HT-29 (cell line): ENCODE measurements around the gene PRKN. TPM values are rescaled to one million over a fixed set of nuclear protein-coding genes. Genes with fewer than 3 reads are reported as not detected.
A peak's percentile ranks its signal among the peaks of the same experiment; 100 is the strongest.
"Not testable (repeated sequence)": the region's sequence is repeated elsewhere in the genome, so short reads cannot be mapped to it uniquely, and the experiment has no call there.

Source experiments
- DNase-seq: peaks from one replicate; pipeline ENCODE4 v3.0.0-alpha.2; 2015; ENCODE audit warnings: low spot score
- total RNA-seq: library from RNA; depleted of rRNA; stranded (reverse); fragments of >200 nt; shearing (Covaris generic); gene quantifications from 2 replicates; pipeline ENCODE4 v1.2.3, GENCODE V29; 2014

PRKN gene
- total RNA-seq, 1 experiment from 2014 or later, result 3.4 TPM

GRCh38 chr6:161360520-161360919, 1367.0 kb downstream of the PRKN start:
- no peak for DNase-seq

DNA sequence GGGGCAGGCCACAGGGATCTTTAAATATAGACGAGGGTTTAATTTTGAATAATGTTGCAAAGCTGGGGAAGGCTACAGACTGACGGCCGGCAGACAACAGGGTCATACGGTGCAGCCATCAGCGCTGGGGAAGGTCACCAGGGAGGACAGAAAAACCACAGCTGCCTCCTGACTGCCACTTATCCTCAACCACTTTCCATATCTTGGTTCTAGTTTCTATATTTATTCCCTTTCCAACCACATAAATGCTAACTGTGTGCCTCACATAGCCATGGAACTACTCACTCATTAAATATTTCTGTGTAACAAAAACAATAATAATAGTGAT, 1368.0 kb downstream of the PRKN start:
- DNase-seq, result no peak

GRCh38 chr6:161356167-161356854, 1371.3 kb downstream of the PRKN start:
- no peak for DNase-seq

DNA sequence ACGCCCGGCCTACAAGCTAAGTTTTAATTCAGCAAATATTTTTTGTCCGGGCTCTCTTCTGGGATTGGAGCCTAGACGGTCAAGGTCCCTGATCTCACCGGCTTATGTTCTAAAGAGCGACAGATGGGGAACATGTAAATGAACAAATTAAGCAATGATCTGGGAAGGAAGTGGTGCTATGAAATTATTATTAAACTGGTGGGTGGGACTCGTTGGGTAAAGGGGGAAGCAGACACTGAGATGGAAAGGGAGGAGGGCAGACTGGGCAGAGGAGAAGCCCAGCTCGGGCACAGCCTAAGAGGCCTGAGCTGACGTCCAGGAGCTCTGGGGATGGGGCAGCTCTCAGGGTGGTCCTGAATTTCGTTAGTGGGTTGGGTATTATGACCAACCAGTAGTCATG, 1371.9 kb downstream of the PRKN start:
- no peak for DNase-seq

DNA sequence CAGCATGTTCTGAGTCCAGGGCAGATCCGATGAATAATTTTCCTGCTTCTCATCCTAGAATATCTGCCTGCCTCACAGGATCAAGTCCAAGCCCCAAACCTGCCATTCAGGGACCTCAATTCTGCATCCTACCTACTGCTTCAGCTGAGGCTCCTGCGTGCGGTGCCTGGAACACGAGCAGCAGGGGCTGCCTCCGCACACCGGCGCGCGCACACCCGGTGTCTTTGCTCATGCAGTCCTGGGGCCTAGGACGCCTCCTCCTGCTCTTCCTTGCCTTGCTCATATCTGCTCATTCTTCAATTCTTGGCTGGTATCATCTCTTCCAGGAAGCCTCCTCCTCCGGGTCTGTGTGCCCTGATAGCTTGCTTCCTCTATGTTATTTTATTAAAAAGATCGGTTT, 1372.6 kb downstream of the PRKN start:
- no peak for DNase-seq

- no peak for DNase-seq
Observed at GRCh38 chr6:161354276-161354840, 1373.2 kb downstream of the PRKN start.

DNA sequence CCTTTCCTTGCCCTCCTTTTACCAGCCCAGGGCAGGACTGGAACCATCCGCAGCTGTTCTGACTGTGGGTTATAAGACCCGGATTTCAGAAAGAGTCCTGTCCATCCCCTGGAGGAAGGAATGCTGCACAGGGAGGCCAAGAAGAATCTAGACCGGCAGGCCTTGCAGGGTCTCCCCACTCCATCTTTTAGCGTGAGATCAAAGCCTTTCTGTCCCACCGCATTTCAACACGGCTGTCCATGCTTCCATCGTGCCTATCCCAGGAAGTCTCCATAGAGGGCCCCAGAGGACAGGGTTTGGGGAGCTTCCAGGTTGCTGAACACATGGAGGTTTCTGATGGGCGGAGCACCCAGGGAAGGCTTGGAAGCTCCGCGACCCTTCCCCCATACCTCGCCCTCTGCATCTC, 1374.4 kb downstream of the PRKN start:
- DNase-seq, result peak; percentile 68

GRCh38 chr6:161351858-161352257, 1375.7 kb downstream of the PRKN start:
- DNase-seq, result no peak

- DNase-seq, result no peak
Observed at GRCh38 chr6:161349886-161350285, 1377.7 kb downstream of the PRKN start.

DNA sequence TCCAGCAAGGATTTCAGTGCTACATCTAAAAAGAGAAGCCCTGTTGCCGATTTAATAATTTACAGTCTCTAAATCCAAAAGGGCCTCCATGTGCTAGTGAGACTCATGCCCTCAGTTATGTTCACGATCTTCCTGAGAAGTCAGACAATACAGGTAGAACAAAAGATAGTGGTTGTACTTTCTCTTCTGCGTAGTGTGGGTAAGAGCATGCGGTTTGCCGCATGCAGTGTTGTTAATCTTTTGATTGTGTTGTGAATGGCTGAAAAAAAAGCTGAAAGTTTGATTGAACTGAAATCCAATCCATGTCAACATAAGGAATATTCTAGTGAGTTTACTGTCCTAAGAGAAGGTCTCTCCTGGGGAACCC, 1379.0 kb downstream of the PRKN start:
- no peak for DNase-seq

DNA sequence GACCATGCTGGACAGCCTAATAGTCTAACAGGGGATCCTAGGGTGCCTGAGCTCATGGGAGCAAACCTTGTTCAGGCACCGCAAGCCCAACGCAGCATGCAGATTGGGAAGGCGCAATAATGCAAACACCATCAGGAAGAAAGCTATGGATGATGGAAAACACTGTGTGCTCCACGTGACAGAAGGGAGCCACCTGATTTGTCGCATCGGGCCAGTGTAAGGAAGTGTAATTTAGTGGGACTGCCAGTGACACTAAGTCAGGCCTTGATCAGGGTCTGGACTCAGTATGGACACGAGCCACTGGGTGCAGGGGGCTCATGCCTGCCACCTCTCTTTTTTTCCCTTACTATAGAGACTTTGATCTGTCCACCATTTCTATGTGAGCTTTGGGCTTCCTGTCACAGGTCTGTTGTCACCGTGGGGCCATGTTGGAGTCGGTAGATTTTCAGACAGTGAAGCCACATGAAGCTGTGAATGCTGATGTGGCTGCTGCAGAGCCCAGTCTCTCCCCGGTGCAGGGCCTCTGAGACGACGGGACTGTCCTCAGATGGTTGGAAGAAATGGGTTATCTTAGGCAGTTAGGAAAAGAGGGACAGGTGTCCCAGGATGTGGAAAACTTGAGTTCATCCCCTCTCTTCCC, 1379.5 kb downstream of the PRKN start:
- no peak for DNase-seq

DNA sequence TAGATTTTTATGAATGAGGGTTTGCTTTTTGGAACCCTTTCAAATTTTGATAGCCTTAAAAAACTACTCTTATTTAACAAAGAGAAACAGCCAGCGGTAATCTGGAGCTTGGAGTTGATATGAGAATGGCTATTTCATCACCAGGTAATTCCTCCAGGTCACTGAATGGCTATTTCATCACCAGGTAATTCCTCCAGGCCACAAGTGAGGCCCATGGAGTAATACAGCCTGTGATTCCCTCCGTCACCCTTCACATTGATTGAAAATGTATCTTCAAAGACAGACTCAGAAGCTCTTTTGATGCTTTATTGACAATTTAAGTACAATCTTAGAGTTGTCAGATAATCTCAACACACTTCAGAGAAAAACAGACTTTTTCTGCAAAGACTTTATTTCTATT, 1380.4 kb downstream of the PRKN start:
- no peak for DNase-seq

DNA sequence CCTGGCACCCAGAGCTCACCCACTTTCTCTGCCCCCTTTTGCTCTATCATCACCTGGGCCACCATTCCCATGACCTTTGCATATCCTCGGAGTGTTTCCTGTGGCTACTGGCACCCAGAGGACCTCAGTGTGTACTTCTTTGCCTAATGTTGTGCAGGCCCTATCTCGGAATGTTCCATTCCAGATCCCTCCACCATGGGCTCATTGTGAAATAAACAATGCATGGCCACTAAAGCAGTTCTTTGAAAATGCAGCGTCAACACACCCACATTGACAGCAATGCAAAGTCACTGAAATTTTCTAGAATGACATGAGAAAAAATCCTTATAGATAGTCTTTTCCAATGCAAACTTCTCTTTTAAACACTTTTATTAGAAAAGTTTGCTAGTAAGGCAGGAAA, 1380.8 kb downstream of the PRKN start:
- DNase-seq, result no peak

- DNase-seq, result no peak
Observed at GRCh38 chr6:161344626-161345025, 1382.9 kb downstream of the PRKN start.

GRCh38 chr6:161342039-161342438, 1385.5 kb downstream of the PRKN start:
- DNase-seq, result peak; percentile 12

DNA sequence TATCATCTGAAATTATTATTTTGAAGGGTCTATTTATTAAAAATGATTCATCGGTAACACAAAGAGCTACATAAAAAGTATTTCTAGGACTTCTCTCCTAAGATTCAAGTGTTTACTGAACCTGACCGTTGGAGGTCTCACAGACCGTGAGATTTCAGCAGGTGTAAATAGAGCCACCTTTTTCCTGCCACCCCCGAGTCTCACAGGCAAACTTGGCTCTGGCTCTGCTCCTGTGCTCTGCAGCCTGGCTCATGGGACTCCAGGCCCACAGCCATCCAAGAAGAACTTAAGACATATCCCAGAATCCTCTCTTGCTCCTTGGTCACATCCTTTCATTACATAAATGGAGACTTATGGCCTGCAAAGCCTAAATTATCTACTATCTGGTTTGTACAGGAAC, 1385.9 kb downstream of the PRKN start:
- DNase-seq, result no peak

DNA sequence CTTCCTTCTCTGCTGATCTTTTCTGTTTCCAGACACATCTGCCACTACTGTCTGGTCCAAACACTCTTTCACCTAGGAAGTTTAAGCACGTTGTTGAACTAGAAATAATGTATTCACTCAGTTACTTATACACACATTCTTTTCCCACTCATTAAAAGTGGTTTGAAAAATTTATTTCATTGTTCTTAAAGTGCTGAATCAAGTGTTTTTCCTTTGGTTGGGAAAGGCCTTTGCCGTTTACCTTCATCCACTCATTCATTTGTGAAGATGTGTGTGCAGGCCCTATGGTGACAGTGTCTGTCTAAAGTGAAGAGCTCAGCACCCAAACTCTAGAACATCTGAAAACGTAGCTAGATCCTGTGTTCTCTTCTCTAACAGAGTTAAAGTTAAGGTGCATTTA, 1389.6 kb downstream of the PRKN start:
- no peak for DNase-seq

- no peak for DNase-seq
Observed at GRCh38 chr6:161336479-161336878, 1391.1 kb downstream of the PRKN start.

DNA sequence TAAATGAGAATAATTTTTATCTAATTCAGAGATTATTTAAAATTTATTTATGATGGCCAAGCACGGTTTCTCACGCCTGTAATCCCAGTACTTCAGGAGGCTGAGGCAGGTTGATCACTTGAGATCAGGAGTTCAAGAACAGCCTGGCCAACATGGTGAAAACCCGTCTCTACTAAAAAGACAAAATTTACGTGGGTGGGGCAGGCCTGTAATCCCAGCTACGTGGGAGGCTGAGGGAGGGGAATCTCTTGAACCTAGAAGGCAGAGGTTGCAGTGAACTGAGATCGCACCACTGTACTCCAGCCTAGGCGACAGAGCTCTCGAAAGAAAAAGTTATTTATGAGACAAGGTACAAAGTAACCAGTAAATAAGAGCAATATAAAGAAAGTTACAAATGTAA, 1394.2 kb downstream of the PRKN start:
- DNase-seq, result no peak

- DNase-seq, result not testable (repeated sequence)
Observed at GRCh38 chr6:161331402-161332081, 1396.0 kb downstream of the PRKN start.

DNA sequence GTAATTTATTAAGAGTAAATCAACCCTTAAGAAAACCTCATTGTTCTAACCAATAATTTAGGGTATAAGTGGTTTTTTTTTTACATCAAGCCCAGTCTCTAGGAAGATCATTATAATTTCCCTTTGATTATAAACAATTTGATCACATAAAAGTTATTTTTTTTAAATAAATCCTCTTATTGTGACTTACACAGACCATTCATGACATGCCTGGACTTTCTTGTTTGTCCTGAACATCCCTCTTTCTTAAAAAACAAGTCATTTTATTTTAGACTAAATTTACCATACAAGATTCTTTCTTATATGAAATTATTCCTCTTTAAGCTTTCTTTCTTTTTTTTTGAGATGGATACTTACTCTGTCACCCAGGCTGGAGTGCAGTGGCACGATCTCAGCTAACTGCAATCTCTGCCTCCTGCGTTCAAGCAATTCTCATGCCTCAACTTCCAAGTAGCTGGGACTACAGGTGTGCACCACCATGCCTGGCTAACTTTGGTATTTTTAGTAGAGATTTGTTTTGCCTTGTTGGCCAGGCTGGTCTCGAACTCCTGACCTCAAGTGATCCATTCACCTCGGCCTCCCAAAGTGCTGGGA, 1400.1 kb downstream of the PRKN start:
- DNase-seq, result no peak

DNA sequence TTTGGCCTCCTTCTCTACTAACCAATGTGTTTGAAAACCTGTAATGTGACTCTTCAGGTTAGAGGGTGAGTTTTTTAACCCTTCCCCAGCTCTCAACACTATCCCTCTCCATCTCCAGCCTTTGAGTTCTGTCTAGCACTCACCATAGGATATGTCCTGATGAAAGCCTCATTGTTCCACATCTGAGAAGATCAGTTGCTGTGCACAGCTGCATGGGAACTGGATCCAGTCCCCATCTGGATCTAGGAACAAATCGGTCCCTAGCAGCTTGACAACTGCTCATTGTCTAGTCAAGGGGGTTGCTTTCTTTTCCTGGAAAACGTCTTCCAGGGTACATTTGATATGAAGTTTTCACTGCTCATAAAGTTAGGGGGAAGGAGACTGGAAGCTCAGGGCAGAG, 1408.3 kb downstream of the PRKN start:
- DNase-seq, result no peak

GRCh38 chr6:161318456-161318855, 1409.1 kb downstream of the PRKN start:
- DNase-seq, result no peak
